Esophagus muscularis mucosa (tissue), 4 donors: ENCODE results near the gene MFAP5.

Experiments used
- CTCF ChIP-seq, 3 experiments: fragments of 200-600 bp in 2 of 3; fragments of 450-650 bp in 1 of 3; sonication (generic) in 2 of 3; IDR thresholded peaks; one replicate each; pipeline ENCODE4 v1.5.1; 2017 to 2019; ENCODE audit warnings: antibody characterized with exemption in 3 of 3, mild to moderate bottlenecking in 2 of 3, moderate library complexity in 1 of 3
- EP300 ChIP-seq: sonication (generic); formaldehyde crosslinking; IDR thresholded peaks from one replicate; pipeline ENCODE4 v1.6.1; 2017; ENCODE audit warnings: antibody characterized with exemption
- POLR2A ChIP-seq: fragments of 450-650 bp; IDR thresholded peaks from one replicate; pipeline ENCODE4 v1.6.1; 2017; ENCODE audit warnings: antibody characterized with exemption, moderate library complexity, mild to moderate bottlenecking, low read depth
- POLR2AphosphoS5 ChIP-seq, 2 donors: sonication (generic); formaldehyde crosslinking; IDR thresholded peaks; one replicate each; pipeline ENCODE4 v1.6.1; 2017; ENCODE audit warnings: antibody characterized with exemption in 2 of 2

GRCh38 chr12:8609061-8609570 lies 53.5 kb downstream of the MFAP5 start:
- no peak for TF ChIP-seq POLR2AphosphoS5 (IDR thresholded peaks at IDR 0.05)
- TF ChIP-seq CTCF (IDR thresholded peaks at IDR 0.05): peak in 2 of 3 experiments; percentile 49 to 65
- TF ChIP-seq EP300: no peak
- TF ChIP-seq POLR2A: no peak
